Measurements from ENCODE around the gene CAMTA1.

DNA sequence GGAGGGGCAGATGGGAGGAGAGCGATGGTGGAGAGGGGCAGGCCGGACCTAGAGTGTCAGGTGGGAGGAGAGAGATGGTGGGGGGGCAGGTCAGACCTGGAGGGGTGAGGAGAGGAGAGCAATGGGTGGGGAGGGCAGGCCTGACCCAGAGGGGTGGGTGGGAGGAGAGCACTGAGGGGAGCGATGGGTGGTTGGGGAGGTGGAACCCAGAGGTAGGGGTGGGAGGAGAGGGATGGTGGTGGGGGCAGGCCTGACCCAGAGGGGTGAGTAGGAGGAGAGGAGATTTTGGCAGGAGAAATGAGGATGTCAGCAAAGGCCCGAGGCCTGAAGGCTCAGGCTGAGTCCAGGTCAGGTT is 828.6 kb downstream of the CAMTA1 start:
- TF ChIP-seq CTCF (IDR thresholded peaks at IDR 0.05) (no peak), SIN3A (IDR thresholded peaks at IDR 0.05; ENCODE audit: borderline replicate concordance, insufficient read depth, low read depth, low read length) (no peak)
